ENCODE data around the gene TRIM62.

DNA sequence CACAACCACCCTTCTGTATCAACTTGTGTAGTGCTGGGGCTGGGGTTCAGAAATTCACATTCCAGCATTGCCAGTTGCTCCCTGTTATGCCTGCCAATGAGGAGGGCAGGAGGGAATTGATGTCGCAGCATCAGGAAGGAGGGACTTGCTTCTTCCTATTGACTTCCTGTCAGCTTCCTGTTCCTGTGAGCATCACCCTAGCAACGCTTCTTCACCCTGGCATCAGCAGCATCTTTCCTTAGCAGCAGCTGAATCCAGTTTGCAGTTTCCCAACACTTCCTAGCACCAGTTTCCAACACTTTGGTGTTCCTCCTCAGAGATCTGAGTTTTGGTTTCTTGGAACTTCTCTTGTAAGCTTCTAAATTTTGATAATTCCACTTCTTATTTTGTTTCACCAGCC, 8.9 kb upstream of the TRIM62 start:
- TF ChIP-seq, protein P1, sequence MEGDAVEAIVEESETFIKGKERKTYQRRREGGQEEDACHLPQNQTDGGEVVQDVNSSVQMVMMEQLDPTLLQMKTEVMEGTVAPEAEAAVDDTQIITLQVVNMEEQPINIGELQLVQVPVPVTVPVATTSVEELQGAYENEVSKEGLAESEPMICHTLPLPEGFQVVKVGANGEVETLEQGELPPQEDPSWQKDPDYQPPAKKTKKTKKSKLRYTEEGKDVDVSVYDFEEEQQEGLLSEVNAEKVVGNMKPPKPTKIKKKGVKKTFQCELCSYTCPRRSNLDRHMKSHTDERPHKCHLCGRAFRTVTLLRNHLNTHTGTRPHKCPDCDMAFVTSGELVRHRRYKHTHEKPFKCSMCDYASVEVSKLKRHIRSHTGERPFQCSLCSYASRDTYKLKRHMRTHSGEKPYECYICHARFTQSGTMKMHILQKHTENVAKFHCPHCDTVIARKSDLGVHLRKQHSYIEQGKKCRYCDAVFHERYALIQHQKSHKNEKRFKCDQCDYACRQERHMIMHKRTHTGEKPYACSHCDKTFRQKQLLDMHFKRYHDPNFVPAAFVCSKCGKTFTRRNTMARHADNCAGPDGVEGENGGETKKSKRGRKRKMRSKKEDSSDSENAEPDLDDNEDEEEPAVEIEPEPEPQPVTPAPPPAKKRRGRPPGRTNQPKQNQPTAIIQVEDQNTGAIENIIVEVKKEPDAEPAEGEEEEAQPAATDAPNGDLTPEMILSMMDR (IDR thresholded peaks at IDR 0.05; ENCODE audit: low read length) = no peak
- TF ChIP-seq EZH2 (optimal IDR thresholded peaks at IDR 0.05; ENCODE audit: low read depth, low read length) (no peak), EZH2phosphoT487 (IDR thresholded peaks at IDR 0.05; ENCODE audit: low read length) (no peak)
